ENCODE results near the gene TSPAN2.

DNA sequence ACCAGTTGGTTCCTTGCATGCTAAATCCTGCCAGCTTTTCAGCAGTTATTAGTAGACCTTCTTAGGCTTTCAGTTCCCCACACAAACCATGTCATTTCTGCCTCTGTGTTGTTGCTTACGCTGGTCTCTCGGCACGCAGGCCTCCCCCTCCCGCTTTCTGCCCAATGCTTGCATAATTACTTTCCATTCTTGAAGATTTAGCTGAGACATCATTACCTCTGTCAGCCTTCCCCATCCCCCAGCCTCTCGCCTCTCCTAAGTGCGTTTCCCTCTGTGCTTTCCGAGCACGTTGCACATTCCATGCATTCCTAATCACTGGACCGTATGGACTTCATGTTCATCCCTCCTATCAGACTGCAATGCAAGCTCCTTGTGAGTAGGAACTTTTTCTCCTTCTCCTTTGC is 32.9 kb downstream of the TSPAN2 start:
- TF ChIP-seq POLR2AphosphoS5 (IDR thresholded peaks at IDR 0.05; ENCODE audit: low read depth) = no peak
- TF ChIP-seq, protein P1, sequence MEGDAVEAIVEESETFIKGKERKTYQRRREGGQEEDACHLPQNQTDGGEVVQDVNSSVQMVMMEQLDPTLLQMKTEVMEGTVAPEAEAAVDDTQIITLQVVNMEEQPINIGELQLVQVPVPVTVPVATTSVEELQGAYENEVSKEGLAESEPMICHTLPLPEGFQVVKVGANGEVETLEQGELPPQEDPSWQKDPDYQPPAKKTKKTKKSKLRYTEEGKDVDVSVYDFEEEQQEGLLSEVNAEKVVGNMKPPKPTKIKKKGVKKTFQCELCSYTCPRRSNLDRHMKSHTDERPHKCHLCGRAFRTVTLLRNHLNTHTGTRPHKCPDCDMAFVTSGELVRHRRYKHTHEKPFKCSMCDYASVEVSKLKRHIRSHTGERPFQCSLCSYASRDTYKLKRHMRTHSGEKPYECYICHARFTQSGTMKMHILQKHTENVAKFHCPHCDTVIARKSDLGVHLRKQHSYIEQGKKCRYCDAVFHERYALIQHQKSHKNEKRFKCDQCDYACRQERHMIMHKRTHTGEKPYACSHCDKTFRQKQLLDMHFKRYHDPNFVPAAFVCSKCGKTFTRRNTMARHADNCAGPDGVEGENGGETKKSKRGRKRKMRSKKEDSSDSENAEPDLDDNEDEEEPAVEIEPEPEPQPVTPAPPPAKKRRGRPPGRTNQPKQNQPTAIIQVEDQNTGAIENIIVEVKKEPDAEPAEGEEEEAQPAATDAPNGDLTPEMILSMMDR (conservative IDR thresholded peaks at IDR 0.05; ENCODE audit: low read depth in 2 of 2) = no peak
- TF ChIP-seq, protein P2, sequence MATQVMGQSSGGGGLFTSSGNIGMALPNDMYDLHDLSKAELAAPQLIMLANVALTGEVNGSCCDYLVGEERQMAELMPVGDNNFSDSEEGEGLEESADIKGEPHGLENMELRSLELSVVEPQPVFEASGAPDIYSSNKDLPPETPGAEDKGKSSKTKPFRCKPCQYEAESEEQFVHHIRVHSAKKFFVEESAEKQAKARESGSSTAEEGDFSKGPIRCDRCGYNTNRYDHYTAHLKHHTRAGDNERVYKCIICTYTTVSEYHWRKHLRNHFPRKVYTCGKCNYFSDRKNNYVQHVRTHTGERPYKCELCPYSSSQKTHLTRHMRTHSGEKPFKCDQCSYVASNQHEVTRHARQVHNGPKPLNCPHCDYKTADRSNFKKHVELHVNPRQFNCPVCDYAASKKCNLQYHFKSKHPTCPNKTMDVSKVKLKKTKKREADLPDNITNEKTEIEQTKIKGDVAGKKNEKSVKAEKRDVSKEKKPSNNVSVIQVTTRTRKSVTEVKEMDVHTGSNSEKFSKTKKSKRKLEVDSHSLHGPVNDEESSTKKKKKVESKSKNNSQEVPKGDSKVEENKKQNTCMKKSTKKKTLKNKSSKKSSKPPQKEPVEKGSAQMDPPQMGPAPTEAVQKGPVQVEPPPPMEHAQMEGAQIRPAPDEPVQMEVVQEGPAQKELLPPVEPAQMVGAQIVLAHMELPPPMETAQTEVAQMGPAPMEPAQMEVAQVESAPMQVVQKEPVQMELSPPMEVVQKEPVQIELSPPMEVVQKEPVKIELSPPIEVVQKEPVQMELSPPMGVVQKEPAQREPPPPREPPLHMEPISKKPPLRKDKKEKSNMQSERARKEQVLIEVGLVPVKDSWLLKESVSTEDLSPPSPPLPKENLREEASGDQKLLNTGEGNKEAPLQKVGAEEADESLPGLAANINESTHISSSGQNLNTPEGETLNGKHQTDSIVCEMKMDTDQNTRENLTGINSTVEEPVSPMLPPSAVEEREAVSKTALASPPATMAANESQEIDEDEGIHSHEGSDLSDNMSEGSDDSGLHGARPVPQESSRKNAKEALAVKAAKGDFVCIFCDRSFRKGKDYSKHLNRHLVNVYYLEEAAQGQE (IDR thresholded peaks at IDR 0.05; ENCODE audit: unreplicated experiment) = no peak
- no peak for TF ChIP-seq EZH2phosphoT487 (IDR thresholded peaks at IDR 0.05; ENCODE audit: unreplicated experiment)
- no peak for TF ChIP-seq ZNF331 (CRISPR knock-in tag; IDR thresholded peaks at IDR 0.05; ENCODE audit: low read depth)
- no peak for TF ChIP-seq CREB1 (CRISPR knock-in tag; IDR thresholded peaks at IDR 0.05; ENCODE audit: low read depth)
- TF ChIP-seq EZH2 (IDR thresholded peaks at IDR 0.05; ENCODE audit: low read depth, unreplicated experiment) = no peak
- TF ChIP-seq, protein P3, sequence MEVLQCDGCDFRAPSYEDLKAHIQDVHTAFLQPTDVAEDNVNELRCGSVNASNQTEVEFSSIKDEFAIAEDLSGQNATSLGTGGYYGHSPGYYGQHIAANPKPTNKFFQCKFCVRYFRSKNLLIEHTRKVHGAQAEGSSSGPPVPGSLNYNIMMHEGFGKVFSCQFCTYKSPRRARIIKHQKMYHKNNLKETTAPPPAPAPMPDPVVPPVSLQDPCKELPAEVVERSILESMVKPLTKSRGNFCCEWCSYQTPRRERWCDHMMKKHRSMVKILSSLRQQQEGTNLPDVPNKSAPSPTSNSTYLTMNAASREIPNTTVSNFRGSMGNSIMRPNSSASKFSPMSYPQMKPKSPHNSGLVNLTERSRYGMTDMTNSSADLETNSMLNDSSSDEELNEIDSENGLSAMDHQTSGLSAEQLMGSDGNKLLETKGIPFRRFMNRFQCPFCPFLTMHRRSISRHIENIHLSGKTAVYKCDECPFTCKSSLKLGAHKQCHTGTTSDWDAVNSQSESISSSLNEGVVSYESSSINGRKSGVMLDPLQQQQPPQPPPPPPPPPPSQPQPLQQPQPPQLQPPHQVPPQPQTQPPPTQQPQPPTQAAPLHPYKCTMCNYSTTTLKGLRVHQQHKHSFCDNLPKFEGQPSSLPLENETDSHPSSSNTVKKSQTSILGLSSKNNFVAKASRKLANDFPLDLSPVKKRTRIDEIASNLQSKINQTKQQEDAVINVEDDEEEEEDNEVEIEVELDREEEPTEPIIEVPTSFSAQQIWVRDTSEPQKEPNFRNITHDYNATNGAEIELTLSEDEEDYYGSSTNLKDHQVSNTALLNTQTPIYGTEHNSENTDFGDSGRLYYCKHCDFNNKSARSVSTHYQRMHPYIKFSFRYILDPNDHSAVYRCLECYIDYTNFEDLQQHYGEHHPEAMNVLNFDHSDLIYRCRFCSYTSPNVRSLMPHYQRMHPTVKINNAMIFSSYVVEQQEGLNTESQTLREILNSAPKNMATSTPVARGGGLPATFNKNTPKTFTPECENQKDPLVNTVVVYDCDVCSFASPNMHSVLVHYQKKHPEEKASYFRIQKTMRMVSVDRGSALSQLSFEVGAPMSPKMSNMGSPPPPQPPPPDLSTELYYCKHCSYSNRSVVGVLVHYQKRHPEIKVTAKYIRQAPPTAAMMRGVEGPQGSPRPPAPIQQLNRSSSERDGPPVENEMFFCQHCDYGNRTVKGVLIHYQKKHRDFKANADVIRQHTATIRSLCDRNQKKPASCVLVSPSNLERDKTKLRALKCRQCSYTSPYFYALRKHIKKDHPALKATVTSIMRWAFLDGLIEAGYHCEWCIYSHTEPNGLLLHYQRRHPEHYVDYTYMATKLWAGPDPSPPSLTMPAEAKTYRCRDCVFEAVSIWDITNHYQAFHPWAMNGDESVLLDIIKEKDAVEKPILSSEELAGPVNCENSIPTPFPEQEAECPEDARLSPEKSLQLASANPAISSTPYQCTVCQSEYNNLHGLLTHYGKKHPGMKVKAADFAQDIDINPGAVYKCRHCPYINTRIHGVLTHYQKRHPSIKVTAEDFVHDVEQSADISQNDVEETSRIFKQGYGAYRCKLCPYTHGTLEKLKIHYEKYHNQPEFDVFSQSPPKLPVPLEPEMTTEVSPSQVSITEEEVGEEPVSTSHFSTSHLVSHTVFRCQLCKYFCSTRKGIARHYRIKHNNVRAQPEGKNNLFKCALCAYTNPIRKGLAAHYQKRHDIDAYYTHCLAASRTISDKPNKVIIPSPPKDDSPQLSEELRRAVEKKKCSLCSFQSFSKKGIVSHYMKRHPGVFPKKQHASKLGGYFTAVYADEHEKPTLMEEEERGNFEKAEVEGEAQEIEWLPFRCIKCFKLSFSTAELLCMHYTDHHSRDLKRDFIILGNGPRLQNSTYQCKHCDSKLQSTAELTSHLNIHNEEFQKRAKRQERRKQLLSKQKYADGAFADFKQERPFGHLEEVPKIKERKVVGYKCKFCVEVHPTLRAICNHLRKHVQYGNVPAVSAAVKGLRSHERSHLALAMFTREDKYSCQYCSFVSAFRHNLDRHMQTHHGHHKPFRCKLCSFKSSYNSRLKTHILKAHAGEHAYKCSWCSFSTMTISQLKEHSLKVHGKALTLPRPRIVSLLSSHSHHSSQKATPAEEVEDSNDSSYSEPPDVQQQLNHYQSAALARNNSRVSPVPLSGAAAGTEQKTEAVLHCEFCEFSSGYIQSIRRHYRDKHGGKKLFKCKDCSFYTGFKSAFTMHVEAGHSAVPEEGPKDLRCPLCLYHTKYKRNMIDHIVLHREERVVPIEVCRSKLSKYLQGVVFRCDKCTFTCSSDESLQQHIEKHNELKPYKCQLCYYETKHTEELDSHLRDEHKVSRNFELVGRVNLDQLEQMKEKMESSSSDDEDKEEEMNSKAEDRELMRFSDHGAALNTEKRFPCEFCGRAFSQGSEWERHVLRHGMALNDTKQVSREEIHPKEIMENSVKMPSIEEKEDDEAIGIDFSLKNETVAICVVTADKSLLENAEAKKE (CRISPR knock-in tag; IDR thresholded peaks at IDR 0.05) = no peak
- TF ChIP-seq JUNB (IDR thresholded peaks at IDR 0.05; ENCODE audit: unreplicated experiment) = no peak
- TF ChIP-seq, protein P4, sequence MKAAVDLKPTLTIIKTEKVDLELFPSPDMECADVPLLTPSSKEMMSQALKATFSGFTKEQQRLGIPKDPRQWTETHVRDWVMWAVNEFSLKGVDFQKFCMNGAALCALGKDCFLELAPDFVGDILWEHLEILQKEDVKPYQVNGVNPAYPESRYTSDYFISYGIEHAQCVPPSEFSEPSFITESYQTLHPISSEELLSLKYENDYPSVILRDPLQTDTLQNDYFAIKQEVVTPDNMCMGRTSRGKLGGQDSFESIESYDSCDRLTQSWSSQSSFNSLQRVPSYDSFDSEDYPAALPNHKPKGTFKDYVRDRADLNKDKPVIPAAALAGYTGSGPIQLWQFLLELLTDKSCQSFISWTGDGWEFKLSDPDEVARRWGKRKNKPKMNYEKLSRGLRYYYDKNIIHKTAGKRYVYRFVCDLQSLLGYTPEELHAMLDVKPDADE (IDR thresholded peaks at IDR 0.05) = no peak
- no peak for TF ChIP-seq STAT1 (IDR thresholded peaks at IDR 0.05; ENCODE audit: unreplicated experiment)
- TF ChIP-seq ZNF114 (CRISPR knock-in tag; IDR thresholded peaks at IDR 0.05) = no peak

Data from GM23338 (cell line).